ELF-1 (cell line): ENCODE results near the gene OPN1MW2.
"Not testable (repeated sequence)": the region's sequence is repeated elsewhere in the genome, so short reads cannot be mapped to it uniquely, and the experiment has no call there.

ENCODE experiments used
- DNase-seq: peaks from one replicate; pipeline ENCODE4 v3.0.0-alpha.2; 2016; ENCODE audit warnings: low read depth, low spot score

The OPN1MW2 gene

DNA sequence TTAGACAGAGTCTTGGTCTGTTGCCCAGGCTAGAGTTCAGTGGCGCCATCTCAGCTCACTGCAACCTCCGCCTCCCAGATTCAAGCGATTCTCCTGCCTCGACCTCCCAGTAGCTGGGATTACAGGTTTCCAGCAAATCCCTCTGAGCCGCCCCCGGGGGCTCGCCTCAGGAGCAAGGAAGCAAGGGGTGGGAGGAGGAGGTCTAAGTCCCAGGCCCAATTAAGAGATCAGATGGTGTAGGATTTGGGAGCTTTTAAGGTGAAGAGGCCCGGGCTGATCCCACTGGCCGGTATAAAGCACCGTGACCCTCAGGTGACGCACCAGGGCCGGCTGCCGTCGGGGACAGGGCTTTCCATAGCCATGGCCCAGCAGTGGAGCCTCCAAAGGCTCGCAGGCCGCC lies at the start of gene OPN1MW2:
TSS of gene OPN1MW2 (plus strand) at position 301 of the 400 bp plus-strand sequence. CDS start at position 361, 60 bp downstream.
- not testable (repeated sequence) for DNase-seq

GRCh38 chrX:154172535-154172943 lies 47.0 kb upstream of the OPN1MW2 start:
- DNase-seq: not testable (repeated sequence)

DNA sequence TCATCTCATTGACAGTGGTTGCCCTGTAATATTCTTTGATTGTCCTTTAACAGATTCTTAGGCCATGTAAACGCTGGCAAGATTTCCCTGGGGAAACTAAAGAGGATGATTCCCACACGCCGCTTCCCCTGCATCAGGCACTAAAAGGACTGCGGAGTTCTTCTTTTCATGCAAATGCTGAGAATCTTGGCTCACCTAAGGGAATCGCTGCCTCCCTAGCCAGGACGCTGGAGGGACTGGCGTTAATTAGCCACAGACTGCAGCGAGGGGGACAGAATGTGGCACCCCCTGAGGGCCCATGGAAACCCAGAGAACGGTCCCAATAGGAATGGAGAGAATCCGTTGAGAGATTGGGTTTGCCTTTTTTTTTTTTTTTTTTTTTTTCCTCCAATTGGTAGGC lies 45.2 kb upstream of the OPN1MW2 start:
- not testable (repeated sequence) for DNase-seq

DNA sequence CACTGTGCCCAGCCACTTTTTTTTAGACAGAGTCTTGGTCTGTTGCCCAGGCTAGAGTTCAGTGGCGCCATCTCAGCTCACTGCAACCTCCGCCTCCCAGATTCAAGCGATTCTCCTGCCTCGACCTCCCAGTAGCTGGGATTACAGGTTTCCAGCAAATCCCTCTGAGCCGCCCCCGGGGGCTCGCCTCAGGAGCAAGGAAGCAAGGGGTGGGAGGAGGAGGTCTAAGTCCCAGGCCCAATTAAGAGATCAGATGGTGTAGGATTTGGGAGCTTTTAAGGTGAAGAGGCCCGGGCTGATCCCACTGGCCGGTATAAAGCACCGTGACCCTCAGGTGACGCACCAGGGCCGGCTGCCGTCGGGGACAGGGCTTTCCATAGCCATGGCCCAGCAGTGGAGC lies 37.3 kb upstream of the OPN1MW2 start, which contains the start of gene OPN1MW:
TSS of gene OPN1MW (plus strand) at position 301 of the 400 bp plus-strand sequence. CDS start at position 383, 82 bp downstream.
- not testable (repeated sequence) for DNase-seq

DNA sequence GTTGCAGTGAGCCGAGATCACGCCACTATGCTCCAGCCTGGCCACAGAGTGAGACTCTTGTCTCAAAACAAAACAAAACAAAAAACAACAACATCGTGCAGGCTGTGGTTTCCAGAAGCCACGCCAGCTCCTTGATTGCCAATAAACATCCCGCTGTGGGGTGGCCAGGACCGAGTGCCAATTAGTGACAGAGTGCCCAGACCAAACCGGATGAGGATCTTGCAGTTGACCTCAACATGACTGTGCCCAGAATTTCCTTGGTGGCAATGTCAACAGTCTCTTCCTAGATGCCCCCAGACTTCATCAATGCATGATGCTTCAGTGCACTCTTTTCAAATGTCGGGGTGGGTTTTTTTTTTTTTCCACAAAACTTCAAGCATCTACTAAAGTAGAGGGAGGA lies 35.8 kb upstream of the OPN1MW2 start:
- not testable (repeated sequence) for DNase-seq

- DNase-seq: not testable (repeated sequence)
Measured at GRCh38 chrX:154192846-154193245, 26.7 kb upstream of the OPN1MW2 start.

GRCh38 chrX:154194316-154194715 lies 25.2 kb upstream of the OPN1MW2 start:
- not testable (repeated sequence) for DNase-seq

- DNase-seq: not testable (repeated sequence)
Measured at GRCh38 chrX:154196466-154196865, 23.1 kb upstream of the OPN1MW2 start.

GRCh38 chrX:154209670-154210418 lies 9.7 kb upstream of the OPN1MW2 start:
- DNase-seq: not testable (repeated sequence)

- not testable (repeated sequence) for DNase-seq
Measured at GRCh38 chrX:154211057-154211456, 8.5 kb upstream of the OPN1MW2 start.

DNA sequence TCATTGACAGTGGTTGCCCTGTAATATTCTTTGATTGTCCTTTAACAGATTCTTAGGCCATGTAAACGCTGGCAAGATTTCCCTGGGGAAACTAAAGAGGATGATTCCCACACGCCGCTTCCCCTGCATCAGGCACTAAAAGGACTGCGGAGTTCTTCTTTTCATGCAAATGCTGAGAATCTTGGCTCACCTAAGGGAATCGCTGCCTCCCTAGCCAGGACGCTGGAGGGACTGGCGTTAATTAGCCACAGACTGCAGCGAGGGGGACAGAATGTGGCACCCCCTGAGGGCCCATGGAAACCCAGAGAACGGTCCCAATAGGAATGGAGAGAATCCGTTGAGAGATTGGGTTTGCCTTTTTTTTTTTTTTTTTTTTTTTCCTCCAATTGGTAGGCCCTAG lies 8.1 kb upstream of the OPN1MW2 start:
- DNase-seq: not testable (repeated sequence)

DNA sequence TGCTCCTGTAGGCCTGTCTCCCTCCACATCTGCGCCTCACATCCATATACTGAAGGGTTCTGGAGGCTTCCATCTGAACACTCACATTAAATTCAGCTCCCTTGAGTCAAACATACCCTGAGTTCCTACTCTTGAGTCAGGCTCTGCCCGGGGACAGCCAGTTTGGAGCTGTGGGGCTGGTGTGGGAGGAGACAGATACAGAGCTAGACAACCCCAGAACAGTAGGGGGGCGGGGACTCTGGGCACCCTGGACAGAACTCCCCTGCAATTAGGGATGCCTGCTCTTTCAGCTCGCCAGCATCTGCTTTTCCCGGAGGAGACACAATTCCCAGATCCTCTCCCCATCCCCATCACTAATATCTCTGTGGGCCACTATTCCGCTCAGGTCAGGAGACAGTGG lies 5.7 kb downstream of the OPN1MW2 start:
- DNase-seq: not testable (repeated sequence)

DNA sequence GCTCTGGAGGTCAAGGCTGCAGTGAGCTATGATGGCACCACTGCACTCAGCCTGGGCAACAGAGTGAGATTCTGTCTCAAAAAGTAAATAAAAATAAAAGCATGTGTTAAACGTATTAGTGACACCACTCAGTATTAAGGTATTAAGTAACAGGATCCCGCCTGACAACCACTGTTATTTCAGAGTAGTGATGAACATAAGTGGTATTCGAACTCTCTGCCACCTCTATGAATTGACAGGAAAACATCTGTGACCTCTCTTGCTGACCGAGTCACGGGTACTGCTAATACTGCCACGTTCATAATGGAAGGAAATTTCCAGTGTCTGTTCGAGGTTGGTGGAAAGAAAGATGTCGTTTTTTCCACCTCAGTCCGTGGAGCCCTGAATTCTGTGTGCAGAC lies 7.2 kb downstream of the OPN1MW2 start:
- not testable (repeated sequence) for DNase-seq

- not testable (repeated sequence) for DNase-seq
Measured at GRCh38 chrX:154231443-154231842, 11.9 kb downstream of the OPN1MW2 start.

- DNase-seq: not testable (repeated sequence)
Measured at GRCh38 chrX:154233620-154234019, 14.1 kb downstream of the OPN1MW2 start.

- DNase-seq: not testable (repeated sequence)
Measured at GRCh38 chrX:154238939-154239559, 19.5 kb downstream of the OPN1MW2 start.

GRCh38 chrX:154239982-154240503 lies 20.5 kb downstream of the OPN1MW2 start:
- DNase-seq: not testable (repeated sequence)

DNA sequence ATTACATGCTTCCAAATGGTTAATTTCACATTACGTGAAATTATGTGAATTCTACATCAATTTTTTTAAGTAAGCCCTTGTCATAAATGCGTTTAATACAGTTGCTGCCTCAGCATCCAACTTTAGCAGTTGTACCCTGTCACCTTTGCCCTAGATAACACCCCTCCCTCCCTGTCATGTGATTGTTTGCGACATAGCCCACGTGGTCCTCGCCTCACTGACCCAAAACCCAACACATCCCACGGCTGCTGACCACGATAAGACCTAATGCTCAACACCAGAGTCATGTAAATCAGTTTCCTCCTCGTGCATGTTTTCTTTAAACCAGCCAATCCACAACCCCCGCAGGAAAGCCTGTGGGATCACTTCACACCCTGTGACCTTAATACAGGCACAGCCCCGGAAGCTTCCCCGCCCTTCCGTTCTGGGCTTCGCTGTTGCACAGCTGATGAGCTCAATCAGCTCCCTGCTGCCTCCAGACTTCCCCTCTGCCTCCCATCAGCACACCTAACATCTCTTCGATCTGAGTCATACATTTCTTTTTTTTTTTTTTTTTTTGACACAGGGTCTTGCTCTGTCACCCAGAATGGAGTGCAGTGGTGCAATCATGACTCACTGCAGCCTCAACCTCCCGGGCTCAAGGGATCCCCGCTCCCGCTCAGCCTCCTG lies 28.0 kb downstream of the OPN1MW2 start:
- not testable (repeated sequence) for DNase-seq

DNA sequence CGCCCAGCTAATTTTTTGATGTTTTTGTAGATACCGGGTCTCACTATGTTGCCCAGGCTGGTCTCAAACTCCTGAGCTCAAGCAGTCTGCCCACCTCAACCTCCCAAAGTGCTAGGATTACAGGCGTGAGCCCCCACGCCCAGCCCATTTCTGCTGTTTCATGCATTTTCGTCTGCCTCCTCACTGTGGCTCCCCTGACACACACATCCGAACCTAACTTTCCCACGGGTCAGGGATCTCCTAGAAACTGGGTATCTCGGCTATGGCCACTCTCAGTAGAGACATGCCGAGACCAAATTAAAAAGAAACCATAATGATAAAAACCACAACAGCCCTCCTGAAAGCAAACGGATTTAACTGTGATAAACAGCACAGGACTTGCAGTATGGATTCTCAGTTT lies 28.5 kb downstream of the OPN1MW2 start:
- DNase-seq: not testable (repeated sequence)

DNA sequence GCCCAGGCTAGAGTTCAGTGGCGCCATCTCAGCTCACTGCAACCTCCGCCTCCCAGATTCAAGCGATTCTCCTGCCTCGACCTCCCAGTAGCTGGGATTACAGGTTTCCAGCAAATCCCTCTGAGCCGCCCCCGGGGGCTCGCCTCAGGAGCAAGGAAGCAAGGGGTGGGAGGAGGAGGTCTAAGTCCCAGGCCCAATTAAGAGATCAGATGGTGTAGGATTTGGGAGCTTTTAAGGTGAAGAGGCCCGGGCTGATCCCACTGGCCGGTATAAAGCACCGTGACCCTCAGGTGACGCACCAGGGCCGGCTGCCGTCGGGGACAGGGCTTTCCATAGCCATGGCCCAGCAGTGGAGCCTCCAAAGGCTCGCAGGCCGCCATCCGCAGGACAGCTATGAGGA lies 37.7 kb downstream of the OPN1MW2 start, which contains the start of gene OPN1MW3:
TSS of gene OPN1MW3 (plus strand) at position 301 of the 400 bp plus-strand sequence. CDS start at position 339, 38 bp downstream.
- DNase-seq: not testable (repeated sequence)

GRCh38 chrX:154258711-154259110 lies 39.2 kb downstream of the OPN1MW2 start:
- DNase-seq: not testable (repeated sequence)

DNA sequence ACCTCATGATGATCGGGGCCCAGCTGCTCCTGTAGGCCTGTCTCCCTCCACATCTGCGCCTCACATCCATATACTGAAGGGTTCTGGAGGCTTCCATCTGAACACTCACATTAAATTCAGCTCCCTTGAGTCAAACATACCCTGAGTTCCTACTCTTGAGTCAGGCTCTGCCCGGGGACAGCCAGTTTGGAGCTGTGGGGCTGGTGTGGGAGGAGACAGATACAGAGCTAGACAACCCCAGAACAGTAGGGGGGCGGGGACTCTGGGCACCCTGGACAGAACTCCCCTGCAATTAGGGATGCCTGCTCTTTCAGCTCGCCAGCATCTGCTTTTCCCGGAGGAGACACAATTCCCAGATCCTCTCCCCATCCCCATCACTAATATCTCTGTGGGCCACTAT lies 43.5 kb downstream of the OPN1MW2 start:
- DNase-seq: not testable (repeated sequence)
